Fibroblast of lung (primary cell): ENCODE results near the gene FCMR. TPM values are rescaled to one million over a fixed set of nuclear protein-coding genes. Genes with fewer than 3 reads are reported as not detected.

Experiments used
- DNase-seq, 2 donors: peaks; one replicate each; pipeline versions ENCODE4 v3.0.0 to v3.0.0-alpha.2; 2010; ENCODE audit warnings: low read depth in 2 of 2
- H2AFZ ChIP-seq: 2 replicates; pipeline ENCODE4 v1.5.1; 2012; ENCODE audit warnings: low read length, control low read depth, inconsistent platforms
- H3K27ac ChIP-seq: 2 replicates; pipeline ENCODE4 v1.5.1; 2011; ENCODE audit warnings: low read length, control low read depth; ENCODE audit not compliant: insufficient read depth
- H3K27me3 ChIP-seq: 2 replicates; pipeline ENCODE4 v1.5.1; 2011; ENCODE audit warnings: mild to moderate bottlenecking, low read length; ENCODE audit not compliant: control insufficient read depth, insufficient read depth
- H3K36me3 ChIP-seq: 2 replicates; pipeline ENCODE4 v1.5.1; 2011; ENCODE audit warnings: low read length; ENCODE audit not compliant: control insufficient read depth, insufficient read depth
- H3K4me1 ChIP-seq: 2 replicates; pipeline ENCODE4 v1.5.1; 2011; ENCODE audit warnings: low read length; ENCODE audit not compliant: control insufficient read depth, insufficient read depth; ENCODE audit errors: extremely low read depth
- H3K4me2 ChIP-seq: 2 replicates; pipeline ENCODE4 v1.5.1; 2011; ENCODE audit warnings: low read length, control low read depth; ENCODE audit not compliant: insufficient read depth; ENCODE audit errors: extremely low read depth
- H3K4me3 ChIP-seq, 4 experiments: fragments of 200-600 bp in 1 of 4; sonication (generic) in 1 of 4; replicated peaks in 1 of 4; 2 replicates each; pipeline ENCODE4 v1.5.1; 2011 to 2016; ENCODE audit warnings: low read length in 4 of 4, low read depth in 3 of 4, mild to moderate bottlenecking in 3 of 4, control low read depth in 2 of 4, inconsistent platforms in 1 of 4, mixed read lengths in 1 of 4; ENCODE audit not compliant: insufficient read depth in 1 of 4; ENCODE audit errors: control extremely low read depth in 1 of 4
- H3K79me2 ChIP-seq: 2 replicates; pipeline ENCODE4 v1.5.1; 2012; ENCODE audit warnings: mild to moderate bottlenecking, low read length, inconsistent platforms; ENCODE audit not compliant: control insufficient read depth, insufficient read depth
- H3K9ac ChIP-seq: 2 replicates; pipeline ENCODE4 v1.5.1; 2011; ENCODE audit warnings: mild to moderate bottlenecking, low read length, control low read depth; ENCODE audit not compliant: insufficient read depth
- H3K9me3 ChIP-seq: 2 replicates; pipeline ENCODE4 v1.5.1; 2012; ENCODE audit warnings: low read depth, low read length; ENCODE audit not compliant: control insufficient read depth, insufficient read depth
- H4K20me1 ChIP-seq: 2 replicates; pipeline ENCODE4 v1.5.1; 2011; ENCODE audit warnings: low read length; ENCODE audit not compliant: control insufficient read depth, insufficient read depth; ENCODE audit errors: extremely low read depth
- CTCF ChIP-seq, 2 donors: IDR thresholded peaks in 1 of 2; conservative IDR thresholded peaks in 1 of 2; 1 replicate in 1 of 2; 2 replicates in 1 of 2; pipeline ENCODE4 v1.5.1; 2011 to 2012; ENCODE audit warnings: low read length in 2 of 2, control low read depth in 1 of 2, inconsistent platforms in 1 of 2, low read depth in 1 of 2, mild to moderate bottlenecking in 1 of 2
- EZH2 ChIP-seq: IDR thresholded peaks from 2 replicates; pipeline ENCODE4 v1.5.1; 2012; ENCODE audit warnings: low read length, control low read depth, mild to moderate bottlenecking; ENCODE audit errors: missing control alignments
- polyA plus RNA-seq, 2 donors: library from polyadenylated mRNA; depleted of rRNA in 1 of 2; stranded (reverse) in 1 of 2; unstranded in 1 of 2; fragments of >200 nt; gene quantifications; 2 replicates each; pipeline ENCODE4 v1.2.1, GENCODE V29; 2011 to 2012; ENCODE audit warnings: missing spikeins in 1 of 2
- total RNA-seq: library from RNA; depleted of rRNA; stranded (reverse); fragments of >200 nt; gene quantifications from 2 replicates; pipeline ENCODE4 v1.2.1, GENCODE V29; 2014

The FCMR gene
- total and polyA plus RNA-seq, 2 donors (not counting 1 experiment from before 2014, with no cell fraction given), result 0.33 to 4.3 TPM

- Histone ChIP-seq H3K9me3 (no peaks in the 10 kb centered on the region), H3K4me1 (peaks cover 3% of the 10 kb centered on the region), H3K36me3 (no peaks in the 10 kb centered on the region), H3K9ac (peak overlapping the region; percentile 4), H3K79me2 (no peaks in the 10 kb centered on the region), H4K20me1 (no peaks in the 10 kb centered on the region), H3K27me3 (peaks cover 11% of the 10 kb centered on the region), H3K4me3 (no peak overlapping the region), H3K27ac (no peak overlapping the region), H3K4me2 (no peak overlapping the region), H2AFZ (no peak overlapping the region)
- TF ChIP-seq CTCF (conservative IDR thresholded peaks at IDR 0.05 in 1 of 2, IDR thresholded peaks at IDR 0.05 in 1 of 2; ENCODE audit: low read depth in 1 of 2, low read length in 2 of 2) (peak; percentile 81), EZH2 (no peak)
- peak; percentile 51 to 83 for DNase-seq
These were observed 9.2 kb downstream of the FCMR start for GRCh38 chr1:206912445-206913095.

- no peaks in the 10 kb centered on the region for H3K9me3 ChIP-seq
- peaks cover 3% of the 10 kb centered on the region for H3K4me1 ChIP-seq
- H3K4me2 ChIP-seq, result no peak overlapping the region
- no peaks in the 10 kb centered on the region for H4K20me1 ChIP-seq
- H2AFZ ChIP-seq, result no peak overlapping the region
- peak; percentile 75 to 83 for TF ChIP-seq CTCF (conservative IDR thresholded peaks at IDR 0.05 in 1 of 2, IDR thresholded peaks at IDR 0.05 in 1 of 2; ENCODE audit: low read depth in 1 of 2, low read length in 2 of 2)
- no peak for TF ChIP-seq EZH2
- DNase-seq, result peak; percentile 55 to 82
- peaks cover 10% of the 10 kb centered on the region for H3K27me3 ChIP-seq
- H3K36me3 ChIP-seq, result no peaks in the 10 kb centered on the region
- H3K79me2 ChIP-seq, result no peaks in the 10 kb centered on the region
- H3K4me3 ChIP-seq, result no peak overlapping the region
- H3K27ac ChIP-seq, result no peak overlapping the region
- H3K9ac ChIP-seq, result no peak overlapping the region
These were observed 10.6 kb downstream of the FCMR start for GRCh38 chr1:206911064-206911663.

- Histone ChIP-seq H2AFZ (peak overlapping the region; percentile 60), H3K27me3 (peaks cover 8% of the 10 kb centered on the region), H3K9me3 (no peaks in the 10 kb centered on the region)
These were observed 11.8 kb downstream of the FCMR start for GRCh38 chr1:206909883-206910318.

More at GRCh38 chr1:206909883-206910318, 11.8 kb downstream of the FCMR start:
- no peak for DNase-seq
- H3K4me3 ChIP-seq, result peak overlapping the region; percentile 18 to 60 (median 44)
- H3K36me3 ChIP-seq, result no peaks in the 10 kb centered on the region
- no peaks in the 10 kb centered on the region for H4K20me1 ChIP-seq
- peak overlapping the region; percentile 77 for H3K9ac ChIP-seq
- peak overlapping the region; percentile 79 for H3K4me2 ChIP-seq
- H3K4me1 ChIP-seq, result peaks cover 5% of the 10 kb centered on the region
- no peak for TF ChIP-seq EZH2
- TF ChIP-seq CTCF (conservative IDR thresholded peaks at IDR 0.05 in 1 of 2, IDR thresholded peaks at IDR 0.05 in 1 of 2; ENCODE audit: low read depth in 1 of 2, low read length in 2 of 2), result no peak
- H3K79me2 ChIP-seq, result no peaks in the 10 kb centered on the region
- H3K27ac ChIP-seq, result peak overlapping the region; percentile 63
